ENCODE measurements around the gene HNRNPA1. TPM values are rescaled to one million over a fixed set of nuclear protein-coding genes. Genes with fewer than 3 reads are reported as not detected.

The HNRNPA1 gene
- total RNA-seq, 2 experiments from 2014 or later, result 2,224 to 2,338 TPM

DNA sequence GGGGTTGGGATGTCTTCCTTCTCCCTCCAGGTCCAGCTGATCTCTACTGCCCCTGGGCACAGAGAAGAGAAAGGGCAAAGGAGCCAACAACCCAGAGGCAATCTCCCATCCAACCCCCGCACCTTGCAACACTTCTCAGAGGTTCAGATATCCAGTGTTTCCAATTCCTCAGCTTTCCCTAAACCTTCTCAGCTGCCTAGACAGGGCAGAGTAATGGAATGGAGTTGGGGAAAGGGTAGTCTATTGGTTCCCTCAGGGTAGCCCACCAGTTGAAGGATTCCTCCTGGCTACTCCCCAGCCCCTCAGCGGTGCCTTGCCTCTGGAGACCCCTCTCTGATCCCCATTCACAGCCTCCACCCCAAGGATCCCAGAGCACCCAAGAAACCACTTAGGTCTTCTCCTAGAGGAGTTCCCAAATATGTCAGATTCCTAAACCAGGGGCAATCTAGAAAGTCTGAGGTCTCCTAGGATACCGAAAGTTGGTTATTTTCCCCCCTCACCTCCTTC lies 19.8 kb downstream of the HNRNPA1 start:
- DNase-seq (no peak), ATAC-seq (no peak)
- POLR2A ChIA-PET, result interaction anchor here (1.0 to 3.3 kb wide), 5 partner anchors 12 to 57 kb away, joined by 3 to 33 read pairs (median 6); no protein-coding TSS in a partner anchor
- Mint-ChIP-seq H3K27me3 (peaks cover 45% of the 10 kb centered on the region), H3K9me3 (no peaks in the 10 kb centered on the region), H3K4me3 (no peak overlapping the region), H3K27ac (no peak overlapping the region), H3K4me1 (ENCODE audit: low read depth) (peaks cover 10% of the 10 kb centered on the region), H3K36me3 (ENCODE audit: low read depth) (no peaks in the 10 kb centered on the region)
- TF ChIP-seq CTCF (IDR thresholded peaks at IDR 0.05), result no peak
- CTCF ChIA-PET, result interaction anchor here (1.5 to 3.5 kb wide), 10 partner anchors 9 to 80 kb away, joined by 5 to 14 read pairs (median 9); partner anchors contain the start of gene COPZ1
- intact Hi-C loops (cut with micrococcal nuclease), result no loop called here

GRCh38 chr12:54300732-54301427 lies 20.4 kb downstream of the HNRNPA1 start, which contains the start of gene NFE2:
Gene NFE2, minus strand, starts transcription at chr12:54301015. Its CDS starts 5,767 bp downstream, at chr12:54295248.
- peak; percentile 55 for DNase-seq
- Mint-ChIP-seq H3K36me3 (ENCODE audit: low read depth) (no peaks in the 10 kb centered on the region), H3K4me1 (ENCODE audit: low read depth) (peaks cover 10% of the 10 kb centered on the region), H3K27ac (no peak within 1 kb of the TSS), H3K4me3 (no peak within 1 kb of the TSS), H3K9me3 (no peaks in the 10 kb centered on the region), H3K27me3 (peaks cover 45% of the 10 kb centered on the region)
- peak; percentile 69 for ATAC-seq
- no peak for TF ChIP-seq CTCF (IDR thresholded peaks at IDR 0.05)
- intact Hi-C loops (cut with micrococcal nuclease), result no loop called here
- ChIA-PET CTCF (interaction anchor here (0.6 to 3.5 kb wide), 9 partner anchors 9 to 139 kb away, joined by 3 to 14 read pairs (median 6); partner anchors contain the start of gene COPZ1), POLR2A (interaction anchor here (1.0 to 3.3 kb wide), 3 partner anchors 12 to 19 kb away, joined by 4 to 33 read pairs (median 5); no protein-coding TSS in a partner anchor)

- ChIA-PET POLR2A (interaction anchor here (0.7 to 3.3 kb wide), 5 partner anchors 13 to 215 kb away, joined by 3 to 33 read pairs (median 4); partner anchors contain the start of genes CBX5 and HNRNPA1), CTCF (interaction anchor here (0.9 to 3.5 kb wide), 11 partner anchors 8 to 138 kb away, joined by 3 to 14 read pairs (median 4); partner anchors contain the start of gene COPZ1)
- H3K4me3 Mint-ChIP-seq, result no peak overlapping the region
- H3K36me3 Mint-ChIP-seq (ENCODE audit: low read depth), result no peaks in the 10 kb centered on the region
- ATAC-seq (no peak), DNase-seq (no peak)
- H3K27me3 Mint-ChIP-seq, result peaks cover 45% of the 10 kb centered on the region
- intact Hi-C loops (cut with micrococcal nuclease), result no loop called here
- TF ChIP-seq CTCF (IDR thresholded peaks at IDR 0.05), result no peak
- no peaks in the 10 kb centered on the region for H3K9me3 Mint-ChIP-seq
- no peak overlapping the region for H3K27ac Mint-ChIP-seq
- H3K4me1 Mint-ChIP-seq (ENCODE audit: low read depth), result peaks cover 10% of the 10 kb centered on the region
Measured at GRCh38 chr12:54301428-54302048, 21.0 kb downstream of the HNRNPA1 start.

- Mint-ChIP-seq H3K27ac (no peak overlapping the region), H3K4me3 (no peak overlapping the region), H3K4me1 (ENCODE audit: low read depth) (peaks cover 12% of the 10 kb centered on the region), H3K36me3 (ENCODE audit: low read depth) (no peaks in the 10 kb centered on the region), H3K9me3 (no peaks in the 10 kb centered on the region), H3K27me3 (peaks cover 40% of the 10 kb centered on the region)
- ATAC-seq (no peak), DNase-seq (no peak)
- no peak for TF ChIP-seq CTCF (IDR thresholded peaks at IDR 0.05)
- intact Hi-C loops (cut with micrococcal nuclease), result no loop called here
- CTCF ChIA-PET, result no interaction called here
- POLR2A ChIA-PET, result no interaction called here
Measured at GRCh38 chr12:54303640-54304039, 23.1 kb downstream of the HNRNPA1 start.

Measured in activated CD8-positive, alpha-beta T cell treated with anti-CD3 and anti-CD28 coated beads for 36 hours (primary cell).